D721Med (cell line): Measurements from ENCODE around the gene CYP2D6.

Experiments
- DNase-seq: peaks from one replicate; pipeline ENCODE4 v3.0.0; 2011; ENCODE audit warnings: low spot score; ENCODE audit not compliant: insufficient read length
- FAIRE-seq: peaks from 2 replicates; lab custom pipeline; 2011; peaks lifted over from hg19 to GRCh38; lab: Jason Lieb, UNC
- TF ChIP-seq, protein P1 (sequence below): IDR thresholded peaks from 2 replicates; pipeline ENCODE4 v1.5.1; 2012; ENCODE audit warnings: mild to moderate bottlenecking, control low read depth; ENCODE audit not compliant: insufficient read depth; ENCODE audit errors: missing control alignments

The CYP2D6 gene

GRCh38 chr22:42164901-42165300, 34.3 kb upstream of the CYP2D6 start:
- TF ChIP-seq, protein P1, sequence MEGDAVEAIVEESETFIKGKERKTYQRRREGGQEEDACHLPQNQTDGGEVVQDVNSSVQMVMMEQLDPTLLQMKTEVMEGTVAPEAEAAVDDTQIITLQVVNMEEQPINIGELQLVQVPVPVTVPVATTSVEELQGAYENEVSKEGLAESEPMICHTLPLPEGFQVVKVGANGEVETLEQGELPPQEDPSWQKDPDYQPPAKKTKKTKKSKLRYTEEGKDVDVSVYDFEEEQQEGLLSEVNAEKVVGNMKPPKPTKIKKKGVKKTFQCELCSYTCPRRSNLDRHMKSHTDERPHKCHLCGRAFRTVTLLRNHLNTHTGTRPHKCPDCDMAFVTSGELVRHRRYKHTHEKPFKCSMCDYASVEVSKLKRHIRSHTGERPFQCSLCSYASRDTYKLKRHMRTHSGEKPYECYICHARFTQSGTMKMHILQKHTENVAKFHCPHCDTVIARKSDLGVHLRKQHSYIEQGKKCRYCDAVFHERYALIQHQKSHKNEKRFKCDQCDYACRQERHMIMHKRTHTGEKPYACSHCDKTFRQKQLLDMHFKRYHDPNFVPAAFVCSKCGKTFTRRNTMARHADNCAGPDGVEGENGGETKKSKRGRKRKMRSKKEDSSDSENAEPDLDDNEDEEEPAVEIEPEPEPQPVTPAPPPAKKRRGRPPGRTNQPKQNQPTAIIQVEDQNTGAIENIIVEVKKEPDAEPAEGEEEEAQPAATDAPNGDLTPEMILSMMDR = no peak
- FAIRE-seq = no peak
- DNase-seq = no peak

GRCh38 chr22:42163515-42163914, 32.9 kb upstream of the CYP2D6 start:
- TF ChIP-seq, protein P1 = no peak
- no peak for DNase-seq
- FAIRE-seq = no peak

DNA sequence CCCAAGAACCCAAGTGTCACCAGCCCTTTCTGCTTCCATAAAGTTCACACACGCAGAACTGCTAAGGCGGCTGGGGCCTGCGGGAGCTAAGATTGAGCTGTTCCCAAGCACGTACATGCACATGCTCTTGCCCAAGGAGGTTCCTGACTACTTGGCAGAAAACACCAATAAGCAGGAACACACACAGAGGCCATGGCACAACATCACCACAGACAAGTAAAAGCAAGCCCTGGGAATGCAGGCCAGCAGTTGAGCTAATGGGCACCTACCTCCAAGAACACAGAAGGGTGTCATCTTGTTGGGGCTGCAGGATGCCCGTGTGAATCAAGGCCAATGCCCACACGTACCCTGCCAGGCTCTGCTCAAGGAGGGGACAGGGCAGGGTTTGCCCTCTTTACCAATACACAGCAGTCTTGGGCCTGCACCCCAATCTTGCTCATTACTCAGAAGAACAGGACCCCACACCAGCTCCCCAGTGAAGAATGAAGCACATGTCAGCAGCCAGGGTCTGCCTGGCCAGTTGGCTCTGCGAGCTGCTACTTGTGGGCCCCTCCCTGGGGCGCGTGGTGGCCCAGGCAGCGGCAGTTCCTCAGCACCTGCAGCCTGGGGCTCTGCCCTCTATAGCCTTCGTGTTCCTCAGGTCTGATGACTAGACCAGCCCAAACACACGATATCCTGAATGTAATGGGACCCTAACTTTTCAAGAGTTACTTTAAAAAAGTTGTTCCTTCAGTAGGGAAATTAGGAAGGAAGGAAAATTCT, 32.3 kb upstream of the CYP2D6 start:
- DNase-seq (no peak), FAIRE-seq (no peak)
- TF ChIP-seq, protein P1 = no peak

DNA sequence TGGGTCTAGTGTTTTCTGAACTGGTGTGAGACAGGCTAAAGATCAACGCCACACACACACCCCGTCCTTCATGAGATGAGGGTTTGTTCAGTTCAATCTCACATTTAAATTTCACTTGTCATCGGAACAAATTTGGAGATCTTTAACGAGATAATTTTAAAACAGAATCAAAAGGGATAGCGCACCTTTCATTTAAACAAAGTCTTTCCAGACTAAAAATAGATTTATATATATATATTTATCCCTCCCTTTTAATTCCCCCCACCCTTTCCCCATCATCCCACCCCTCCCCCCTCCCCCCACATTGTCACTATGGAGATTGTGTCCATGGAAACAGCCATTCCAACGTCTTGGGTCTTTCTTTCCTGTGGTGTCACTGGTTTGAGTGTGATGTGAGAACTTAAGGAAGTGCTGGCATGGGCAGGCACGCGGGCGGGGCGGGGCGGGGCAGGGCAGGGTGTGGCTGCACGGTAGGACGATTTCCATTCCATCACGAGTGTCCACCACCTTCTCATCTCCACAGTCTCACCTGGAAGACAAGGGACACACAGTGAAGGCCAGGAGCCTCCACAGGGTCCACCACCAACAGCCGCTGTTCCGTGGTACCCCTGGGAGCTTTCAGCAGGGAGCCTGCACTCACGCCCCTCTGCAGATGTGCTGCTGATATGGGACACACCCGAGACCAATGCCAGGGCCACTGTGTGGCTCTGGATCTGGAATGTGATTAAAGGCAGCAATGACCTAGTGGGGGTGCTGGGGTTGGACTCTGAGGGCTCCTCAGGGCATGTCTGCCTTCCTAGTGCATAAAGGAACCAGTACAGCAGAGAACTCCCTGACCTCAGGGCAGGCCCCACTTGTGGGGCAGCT, 30.5 kb upstream of the CYP2D6 start:
- DNase-seq (no peak), FAIRE-seq (no peak)
- TF ChIP-seq, protein P1 = no peak

DNA sequence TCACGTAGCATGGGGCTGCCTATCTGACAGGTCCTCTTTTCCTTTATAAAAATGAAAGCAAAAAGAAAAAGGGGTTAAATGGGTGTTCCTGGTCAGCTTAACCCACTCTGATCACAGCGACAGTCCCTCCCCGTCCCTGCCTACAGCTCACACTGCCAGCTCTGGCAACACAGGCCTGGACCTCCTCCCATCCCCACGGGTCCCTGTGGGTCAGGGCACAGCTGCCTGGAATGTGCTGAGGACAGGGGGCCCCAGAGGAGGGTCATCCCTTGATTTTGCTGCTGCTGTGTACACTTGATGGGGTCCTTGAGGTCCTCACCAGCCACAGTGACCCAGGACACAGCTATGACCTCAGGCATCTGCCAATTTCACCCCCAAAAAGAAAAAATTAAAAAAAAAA, 29.6 kb upstream of the CYP2D6 start:
- FAIRE-seq = no peak
- TF ChIP-seq, protein P1 = no peak
- no peak for DNase-seq

GRCh38 chr22:42158456-42159132, 28.0 kb upstream of the CYP2D6 start:
- no peak for FAIRE-seq
- TF ChIP-seq, protein P1 = no peak
- DNase-seq = no peak
